Measurements from ENCODE around the gene L3MBTL1.

Gene L3MBTL1

DNA sequence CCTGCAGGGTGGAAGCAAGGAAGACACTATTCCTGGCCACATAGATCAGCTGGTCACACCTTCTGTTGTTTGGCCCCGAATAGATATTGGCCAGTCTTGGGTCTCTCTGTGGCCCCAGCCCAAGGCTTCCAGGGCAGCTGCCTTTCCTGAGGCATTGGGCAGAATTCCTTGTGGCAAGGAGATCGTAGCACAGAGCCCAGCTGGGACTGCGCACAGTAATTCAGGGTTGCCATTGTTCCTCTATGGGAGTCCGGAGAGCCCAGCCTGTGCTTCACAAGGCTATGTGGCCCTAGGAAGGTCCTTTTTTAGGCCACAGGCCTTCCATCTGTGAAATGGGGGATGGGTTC lies 58.2 kb downstream of the L3MBTL1 start:
- ChIA-PET POLR2A (no interaction called here), CTCF (interaction anchor here (1.4 kb wide), 1 partner anchor 28 kb away, joined by 6 read pairs; no protein-coding TSS in a partner anchor)
- TF ChIP-seq, protein P1, sequence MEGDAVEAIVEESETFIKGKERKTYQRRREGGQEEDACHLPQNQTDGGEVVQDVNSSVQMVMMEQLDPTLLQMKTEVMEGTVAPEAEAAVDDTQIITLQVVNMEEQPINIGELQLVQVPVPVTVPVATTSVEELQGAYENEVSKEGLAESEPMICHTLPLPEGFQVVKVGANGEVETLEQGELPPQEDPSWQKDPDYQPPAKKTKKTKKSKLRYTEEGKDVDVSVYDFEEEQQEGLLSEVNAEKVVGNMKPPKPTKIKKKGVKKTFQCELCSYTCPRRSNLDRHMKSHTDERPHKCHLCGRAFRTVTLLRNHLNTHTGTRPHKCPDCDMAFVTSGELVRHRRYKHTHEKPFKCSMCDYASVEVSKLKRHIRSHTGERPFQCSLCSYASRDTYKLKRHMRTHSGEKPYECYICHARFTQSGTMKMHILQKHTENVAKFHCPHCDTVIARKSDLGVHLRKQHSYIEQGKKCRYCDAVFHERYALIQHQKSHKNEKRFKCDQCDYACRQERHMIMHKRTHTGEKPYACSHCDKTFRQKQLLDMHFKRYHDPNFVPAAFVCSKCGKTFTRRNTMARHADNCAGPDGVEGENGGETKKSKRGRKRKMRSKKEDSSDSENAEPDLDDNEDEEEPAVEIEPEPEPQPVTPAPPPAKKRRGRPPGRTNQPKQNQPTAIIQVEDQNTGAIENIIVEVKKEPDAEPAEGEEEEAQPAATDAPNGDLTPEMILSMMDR (IDR thresholded peaks at IDR 0.05; ENCODE audit: control extremely low read depth, extremely low read depth, low read depth, missing control alignments), result no peak
- no peak for DNase-seq (ENCODE audit: extremely low spot score)

DNA sequence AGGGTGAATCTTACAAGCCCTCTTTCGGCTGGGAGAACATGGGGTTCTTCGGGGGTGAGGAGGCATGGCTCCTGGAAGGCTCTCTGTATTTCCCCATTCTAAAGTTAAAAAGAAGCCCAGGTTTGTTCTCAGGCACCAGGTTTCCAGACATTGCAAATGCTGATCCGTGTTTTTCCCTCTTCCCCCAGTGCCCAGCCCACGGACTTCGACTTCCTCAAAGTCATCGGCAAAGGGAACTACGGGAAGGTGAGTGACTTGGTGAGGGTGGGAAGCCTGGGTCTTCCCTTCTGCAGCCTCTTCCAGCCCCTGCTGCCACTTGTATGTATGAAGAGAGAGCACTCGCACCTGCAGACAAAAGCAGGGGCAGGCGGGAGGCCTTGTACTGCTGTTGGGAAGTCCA lies 60.0 kb downstream of the L3MBTL1 start:
- ChIA-PET POLR2A (no interaction called here), CTCF (interaction anchor here (3.0 kb wide), 1 partner anchor 29 kb away, joined by 15 read pairs; no protein-coding TSS in a partner anchor)
- TF ChIP-seq, protein P1 (IDR thresholded peaks at IDR 0.05; ENCODE audit: control extremely low read depth, extremely low read depth, low read depth, missing control alignments), result no peak
- DNase-seq (ENCODE audit: extremely low spot score), result no peak

DNA sequence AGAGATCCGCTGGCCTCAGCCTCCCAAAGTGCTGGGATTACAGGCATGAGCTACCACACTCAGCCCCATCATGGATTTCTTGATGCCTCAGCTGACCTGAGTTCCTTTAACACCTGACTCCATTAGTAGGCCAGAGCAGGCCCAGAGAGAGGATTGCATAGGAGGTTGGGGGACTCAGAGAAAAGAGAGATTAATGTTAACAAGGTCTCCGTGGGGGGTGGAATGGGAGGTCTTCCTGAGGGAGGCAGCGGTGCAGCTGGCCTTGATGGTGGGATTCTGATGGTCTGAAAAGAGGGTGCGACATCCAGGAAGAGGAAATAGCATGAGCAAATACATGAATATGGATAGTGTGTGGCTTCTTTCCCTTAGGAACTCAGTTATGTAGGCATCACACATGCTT lies 61.2 kb downstream of the L3MBTL1 start:
- TF ChIP-seq, protein P1 (IDR thresholded peaks at IDR 0.05; ENCODE audit: control extremely low read depth, extremely low read depth, low read depth, missing control alignments), result no peak
- POLR2A ChIA-PET, result no interaction called here
- DNase-seq (ENCODE audit: extremely low spot score), result no peak
- CTCF ChIA-PET, result interaction anchor here (0.7 to 3.0 kb wide), 5 partner anchors 10 to 621 kb away, joined by 3 to 15 read pairs (median 4); partner anchors contain the start of gene SGK2

DNA sequence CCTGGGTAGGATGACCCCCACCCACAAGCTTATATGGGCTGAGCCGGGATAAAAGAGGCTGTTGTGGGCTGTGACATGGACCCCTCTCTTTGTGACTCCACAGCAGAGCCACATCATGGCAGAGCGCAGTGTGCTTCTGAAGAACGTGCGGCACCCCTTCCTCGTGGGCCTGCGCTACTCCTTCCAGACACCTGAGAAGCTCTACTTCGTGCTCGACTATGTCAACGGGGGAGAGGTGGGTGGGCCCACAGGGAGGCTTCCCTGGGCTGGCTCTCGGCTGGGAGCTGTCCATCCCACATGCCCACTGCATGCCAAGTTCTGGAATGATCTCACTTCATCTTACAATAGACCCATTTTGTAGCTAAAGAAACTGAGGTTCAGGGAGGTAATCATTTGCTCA lies 61.8 kb downstream of the L3MBTL1 start:
- ChIA-PET CTCF (interaction anchor here (0.7 to 3.0 kb wide), 10 partner anchors 10 to 620 kb away, joined by 3 to 15 read pairs (median 4); partner anchors contain the start of gene SGK2), POLR2A (no interaction called here)
- DNase-seq (ENCODE audit: extremely low spot score), result no peak
- TF ChIP-seq, protein P1 (IDR thresholded peaks at IDR 0.05; ENCODE audit: control extremely low read depth, extremely low read depth, low read depth, missing control alignments), result no peak

DNA sequence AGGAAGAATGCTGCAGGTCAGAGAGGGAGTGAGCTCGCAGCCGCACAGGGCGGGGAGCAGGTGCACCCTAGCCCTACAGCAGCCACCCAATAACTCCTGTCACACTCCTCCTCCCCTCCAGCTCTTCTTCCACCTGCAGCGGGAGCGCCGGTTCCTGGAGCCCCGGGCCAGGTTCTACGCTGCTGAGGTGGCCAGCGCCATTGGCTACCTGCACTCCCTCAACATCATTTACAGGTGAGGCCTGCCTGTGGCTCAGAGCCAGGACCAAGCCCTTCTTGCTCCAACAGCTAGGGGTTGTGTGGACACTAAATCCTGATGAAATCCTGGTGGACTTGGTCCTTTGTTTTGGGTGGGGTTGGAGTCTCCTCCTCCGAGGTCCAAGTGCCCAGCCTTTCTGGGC lies 63.0 kb downstream of the L3MBTL1 start:
- ChIA-PET POLR2A (no interaction called here), CTCF (interaction anchor here (1.3 to 3.0 kb wide), 5 partner anchors 9 to 510 kb away, joined by 3 to 15 read pairs (median 4); no protein-coding TSS in a partner anchor)
- TF ChIP-seq, protein P1 (IDR thresholded peaks at IDR 0.05; ENCODE audit: control extremely low read depth, extremely low read depth, low read depth, missing control alignments), result no peak
- DNase-seq (ENCODE audit: extremely low spot score), result no peak

DNA sequence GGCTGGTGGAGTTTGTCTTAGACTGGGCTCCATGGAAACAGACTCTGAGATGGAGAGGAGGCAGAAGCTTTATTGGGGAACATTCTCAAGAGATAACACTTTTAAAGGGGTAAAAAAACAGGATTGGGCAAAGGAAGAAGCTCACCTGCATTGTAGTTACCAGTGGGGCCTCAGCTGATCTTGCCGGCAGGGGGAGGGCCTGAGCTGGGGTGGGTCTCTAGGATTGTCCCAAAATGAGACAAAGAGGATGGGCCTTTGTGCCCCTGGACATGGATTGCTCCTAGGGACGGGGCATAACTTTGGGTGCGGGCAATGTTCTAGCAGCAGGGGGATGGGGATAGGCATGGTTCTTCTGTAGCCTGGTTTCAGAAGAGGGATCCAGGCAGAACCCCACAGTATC lies 63.8 kb downstream of the L3MBTL1 start:
- POLR2A ChIA-PET, result no interaction called here
- TF ChIP-seq, protein P1 (IDR thresholded peaks at IDR 0.05; ENCODE audit: control extremely low read depth, extremely low read depth, low read depth, missing control alignments), result no peak
- DNase-seq (ENCODE audit: extremely low spot score), result peak; percentile 29
- CTCF ChIA-PET, result interaction anchor here (2.1 kb wide), 1 partner anchor 11 kb away, joined by 6 read pairs; no protein-coding TSS in a partner anchor
